Stimulated activated naive CD8-positive, alpha-beta T cell treated with anti-CD3 and anti-CD28 coated beads, Interleukin-15, Interleukin-2, amounts not matched to agents 100 U/mL and 50 U/mL, for 24 hours (primary cell): ENCODE measurements around the gene IRS1.

Experiments
- ATAC-seq: fragments of 150-1000 bp; cut with Tn5 transposase; one replicate; pipeline ENCODE4 v1.10.0; 2021
- DNase-seq: peaks from one replicate; pipeline ENCODE4 v3.0.0; 2021

IRS1 gene

GRCh38 chr2:226684563-226684959 lies 115.1 kb downstream of the IRS1 start:
- no peak for ATAC-seq
- no peak for DNase-seq

GRCh38 chr2:226683944-226684562 lies 115.6 kb downstream of the IRS1 start:
- ATAC-seq (no peak), DNase-seq (no peak)

- no peak for ATAC-seq
- no peak for DNase-seq
Measured at GRCh38 chr2:226683196-226683595, 116.4 kb downstream of the IRS1 start.
